PFSK-1 (cell line): ENCODE data around the gene SLC44A1.

Experiments
- FOXP2 ChIP-seq: optimal IDR thresholded peaks from 2 replicates; pipeline ENCODE3; 2011; ENCODE audit warnings: borderline replicate concordance, control low read depth, inconsistent platforms; ENCODE audit not compliant: insufficient read depth; ENCODE audit errors: extremely low read length, extremely low read depth
- POLR2AphosphoS5 ChIP-seq: IDR thresholded peaks from 2 replicates; pipeline ENCODE4 v1.6.1; 2012; ENCODE audit warnings: low read depth, mild to moderate bottlenecking, control low read depth, low read length, moderate library complexity
- SIN3A ChIP-seq: IDR thresholded peaks from 2 replicates; pipeline ENCODE4 v1.6.1; 2012; ENCODE audit warnings: mild to moderate bottlenecking, low read length, moderate library complexity, borderline replicate concordance; ENCODE audit not compliant: insufficient read depth
- TAF1 ChIP-seq: IDR thresholded peaks from 2 replicates; pipeline ENCODE4 v1.6.1; 2012; ENCODE audit warnings: low read length, control low read depth, borderline replicate concordance; ENCODE audit not compliant: insufficient read depth
- TF ChIP-seq, protein P1 (sequence below), 2 experiments: IDR thresholded peaks; 2 replicates each; pipeline versions ENCODE4 v1.6.1 to v1.8.0; 2011 to 2012; ENCODE audit warnings: low read depth in 2 of 2, low read length in 2 of 2, control low read depth in 1 of 2, inconsistent platforms in 1 of 2, mild to moderate bottlenecking in 1 of 2, moderate library complexity in 1 of 2; ENCODE audit not compliant: insufficient read depth in 1 of 2

Gene SLC44A1

DNA sequence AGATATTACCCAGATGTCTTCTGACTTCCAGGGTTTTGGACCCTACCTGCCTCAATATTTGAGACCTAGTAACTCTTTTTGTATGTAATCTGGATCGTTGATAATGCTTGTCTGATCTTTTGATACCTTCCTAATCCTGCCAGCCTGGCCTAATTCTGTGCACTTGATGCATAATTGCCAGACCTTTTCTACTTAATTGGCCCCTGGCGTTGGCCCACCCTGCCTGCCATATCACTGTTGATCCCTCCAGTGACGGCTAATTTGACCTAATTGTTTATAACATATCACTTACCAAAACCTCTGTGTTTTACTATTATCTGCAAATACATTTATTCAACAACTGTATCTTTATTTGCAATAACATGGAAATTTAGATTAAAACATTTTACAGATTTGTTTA, 49.0 kb downstream of the SLC44A1 start:
- TF ChIP-seq, protein P1, sequence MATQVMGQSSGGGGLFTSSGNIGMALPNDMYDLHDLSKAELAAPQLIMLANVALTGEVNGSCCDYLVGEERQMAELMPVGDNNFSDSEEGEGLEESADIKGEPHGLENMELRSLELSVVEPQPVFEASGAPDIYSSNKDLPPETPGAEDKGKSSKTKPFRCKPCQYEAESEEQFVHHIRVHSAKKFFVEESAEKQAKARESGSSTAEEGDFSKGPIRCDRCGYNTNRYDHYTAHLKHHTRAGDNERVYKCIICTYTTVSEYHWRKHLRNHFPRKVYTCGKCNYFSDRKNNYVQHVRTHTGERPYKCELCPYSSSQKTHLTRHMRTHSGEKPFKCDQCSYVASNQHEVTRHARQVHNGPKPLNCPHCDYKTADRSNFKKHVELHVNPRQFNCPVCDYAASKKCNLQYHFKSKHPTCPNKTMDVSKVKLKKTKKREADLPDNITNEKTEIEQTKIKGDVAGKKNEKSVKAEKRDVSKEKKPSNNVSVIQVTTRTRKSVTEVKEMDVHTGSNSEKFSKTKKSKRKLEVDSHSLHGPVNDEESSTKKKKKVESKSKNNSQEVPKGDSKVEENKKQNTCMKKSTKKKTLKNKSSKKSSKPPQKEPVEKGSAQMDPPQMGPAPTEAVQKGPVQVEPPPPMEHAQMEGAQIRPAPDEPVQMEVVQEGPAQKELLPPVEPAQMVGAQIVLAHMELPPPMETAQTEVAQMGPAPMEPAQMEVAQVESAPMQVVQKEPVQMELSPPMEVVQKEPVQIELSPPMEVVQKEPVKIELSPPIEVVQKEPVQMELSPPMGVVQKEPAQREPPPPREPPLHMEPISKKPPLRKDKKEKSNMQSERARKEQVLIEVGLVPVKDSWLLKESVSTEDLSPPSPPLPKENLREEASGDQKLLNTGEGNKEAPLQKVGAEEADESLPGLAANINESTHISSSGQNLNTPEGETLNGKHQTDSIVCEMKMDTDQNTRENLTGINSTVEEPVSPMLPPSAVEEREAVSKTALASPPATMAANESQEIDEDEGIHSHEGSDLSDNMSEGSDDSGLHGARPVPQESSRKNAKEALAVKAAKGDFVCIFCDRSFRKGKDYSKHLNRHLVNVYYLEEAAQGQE (IDR thresholded peaks at IDR 0.05; ENCODE audit: insufficient read depth in 1 of 2, low read depth in 2 of 2, low read length in 2 of 2) = no peak
- TF ChIP-seq TAF1 = no peak
- no peak for TF ChIP-seq POLR2AphosphoS5
- TF ChIP-seq SIN3A = no peak
- TF ChIP-seq FOXP2 = no peak

DNA sequence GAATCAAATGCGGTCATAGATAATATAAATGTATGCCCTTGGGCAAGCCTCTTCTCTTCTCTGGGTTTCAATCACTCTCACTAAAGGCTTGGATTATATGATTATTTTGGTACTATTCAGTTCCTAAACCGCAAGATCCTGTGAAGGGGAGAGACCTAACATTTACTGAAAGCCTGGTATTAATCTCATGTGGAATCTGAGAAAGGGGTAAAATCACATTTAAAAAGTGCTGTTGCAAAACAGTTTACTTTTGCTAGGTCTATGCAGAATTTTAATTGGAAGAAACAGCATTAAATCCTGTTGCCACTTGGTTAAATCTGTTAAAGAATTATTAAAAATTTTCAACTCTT, 50.7 kb downstream of the SLC44A1 start:
- no peak for TF ChIP-seq TAF1
- TF ChIP-seq FOXP2 = no peak
- TF ChIP-seq SIN3A = no peak
- no peak for TF ChIP-seq POLR2AphosphoS5
- TF ChIP-seq, protein P1 (IDR thresholded peaks at IDR 0.05; ENCODE audit: insufficient read depth in 1 of 2, low read depth in 2 of 2, low read length in 2 of 2) = no peak

DNA sequence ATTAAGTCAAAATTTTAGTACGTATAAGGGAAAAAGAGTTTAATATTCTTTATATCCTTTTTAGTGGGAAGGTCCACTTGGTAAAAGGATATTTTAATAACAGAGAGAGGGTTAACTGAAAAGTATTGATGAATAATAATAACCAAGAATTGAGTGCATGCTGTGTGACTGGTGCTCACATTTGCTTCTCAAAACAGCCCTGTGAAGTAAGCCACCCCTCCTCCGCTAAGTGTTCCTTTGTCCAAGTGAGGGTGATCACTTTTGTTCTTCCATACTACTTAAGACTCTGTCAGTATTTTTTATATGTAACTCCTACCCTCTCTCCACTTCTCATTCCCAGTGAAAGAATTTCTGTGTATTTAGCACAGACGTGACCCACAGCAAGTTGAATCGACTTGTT, 51.5 kb downstream of the SLC44A1 start:
- TF ChIP-seq SIN3A = no peak
- TF ChIP-seq TAF1 = no peak
- no peak for TF ChIP-seq POLR2AphosphoS5
- TF ChIP-seq FOXP2 = no peak
- TF ChIP-seq, protein P1 (IDR thresholded peaks at IDR 0.05; ENCODE audit: insufficient read depth in 1 of 2, low read depth in 2 of 2, low read length in 2 of 2) = no peak

DNA sequence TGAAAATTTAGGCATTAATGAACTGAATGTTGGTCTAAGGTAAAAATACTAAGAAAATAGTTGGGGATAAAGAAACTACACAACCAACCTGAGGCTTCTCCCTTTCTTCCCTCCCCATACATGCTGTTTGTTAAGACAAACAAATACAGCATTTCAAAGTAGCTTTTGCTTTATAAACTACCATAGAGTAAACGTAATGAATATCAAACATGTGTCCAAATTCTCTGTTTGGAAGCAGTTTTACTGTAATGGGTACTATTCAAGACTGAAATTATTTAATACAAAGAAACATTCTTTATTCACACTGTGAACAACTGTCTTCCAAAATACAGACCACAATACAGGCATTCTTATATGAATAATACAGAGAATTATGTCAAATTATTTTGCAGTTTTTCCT, 52.0 kb downstream of the SLC44A1 start:
- TF ChIP-seq, protein P1 (IDR thresholded peaks at IDR 0.05; ENCODE audit: insufficient read depth in 1 of 2, low read depth in 2 of 2, low read length in 2 of 2) = no peak
- TF ChIP-seq FOXP2 = no peak

DNA sequence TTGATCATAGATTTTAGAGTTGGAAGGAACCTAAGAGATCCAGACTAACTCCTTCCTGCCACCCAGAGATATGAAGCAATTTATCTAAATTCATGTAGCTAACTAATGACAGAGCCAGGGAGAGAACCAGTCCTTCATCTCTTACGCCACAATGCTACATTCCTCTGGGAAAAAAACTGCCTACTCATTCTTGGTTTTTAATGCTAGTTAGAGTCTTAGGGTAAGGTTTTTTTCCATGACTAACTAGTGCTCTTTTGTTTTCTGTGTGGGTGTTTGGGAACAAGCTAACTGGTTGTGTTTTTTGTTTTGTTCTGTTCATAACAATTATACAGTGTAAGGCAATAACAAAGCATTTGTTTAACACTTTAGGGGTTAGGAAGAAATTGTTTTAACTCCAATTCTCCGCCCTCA, 52.4 kb downstream of the SLC44A1 start:
- TF ChIP-seq SIN3A (no peak), POLR2AphosphoS5 (no peak), FOXP2 (no peak), TAF1 (no peak)
- TF ChIP-seq, protein P1 (IDR thresholded peaks at IDR 0.05; ENCODE audit: insufficient read depth in 1 of 2, low read depth in 2 of 2, low read length in 2 of 2) = no peak
